Liver (tissue), 3 donors: Measurements from ENCODE around the gene FBN3.

ENCODE experiments used
- EGR1 ChIP-seq, 2 donors: IDR thresholded peaks; 2 replicates each; pipeline ENCODE4 v1.6.1; 2016 to 2018; ENCODE audit warnings: antibody characterized with exemption in 2 of 2, low read depth in 2 of 2
- RAD21 ChIP-seq, 2 donors: IDR thresholded peaks; 2 replicates each; pipeline ENCODE4 v1.6.1; 2016; ENCODE audit warnings: antibody characterized with exemption in 2 of 2, mild to moderate bottlenecking in 2 of 2
- TAF1 ChIP-seq: conservative IDR thresholded peaks from 2 replicates; pipeline ENCODE4 v1.6.1; 2016; ENCODE audit warnings: antibody characterized with exemption, mild to moderate bottlenecking
- TF ChIP-seq, protein P1 (sequence below): fragments of 150-350 bp; IDR thresholded peaks from 2 replicates; pipeline ENCODE4 v1.5.1; 2017; ENCODE audit warnings: improper control_type of control experiment, low read depth, low read length; ENCODE audit not compliant: missing input control
- donor health status: healthy.
- donor health status: healthy.

DNA sequence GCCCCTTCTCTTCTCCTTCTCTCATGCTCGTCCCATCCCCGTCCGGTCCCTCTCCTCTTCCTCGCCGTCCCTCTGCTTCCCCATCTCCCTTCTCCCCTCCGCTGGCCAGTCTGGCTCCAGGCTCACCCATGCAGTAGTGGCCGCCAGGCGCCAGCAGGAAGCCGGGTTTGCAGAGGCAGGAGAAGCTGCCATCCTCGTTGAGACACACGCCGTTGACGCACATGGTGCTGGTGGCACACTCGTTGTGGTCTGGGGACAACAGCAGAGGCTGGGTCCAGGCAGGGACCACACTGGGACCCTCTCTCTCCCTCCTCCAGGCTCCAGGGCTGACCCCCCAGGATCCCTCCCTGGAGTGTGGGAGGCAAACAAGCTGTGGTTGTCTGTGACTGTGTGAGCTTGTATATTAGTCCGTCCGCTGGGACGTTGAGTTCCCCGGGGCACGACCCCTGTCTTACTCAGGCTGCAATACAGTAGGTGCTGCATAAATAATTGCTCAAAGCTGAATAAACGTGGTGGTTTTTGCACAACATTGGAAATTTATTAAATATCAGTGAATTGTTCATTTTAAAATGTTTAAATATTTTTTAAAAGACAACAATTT, 16.4 kb downstream of the FBN3 start:
- TF ChIP-seq, protein P1, sequence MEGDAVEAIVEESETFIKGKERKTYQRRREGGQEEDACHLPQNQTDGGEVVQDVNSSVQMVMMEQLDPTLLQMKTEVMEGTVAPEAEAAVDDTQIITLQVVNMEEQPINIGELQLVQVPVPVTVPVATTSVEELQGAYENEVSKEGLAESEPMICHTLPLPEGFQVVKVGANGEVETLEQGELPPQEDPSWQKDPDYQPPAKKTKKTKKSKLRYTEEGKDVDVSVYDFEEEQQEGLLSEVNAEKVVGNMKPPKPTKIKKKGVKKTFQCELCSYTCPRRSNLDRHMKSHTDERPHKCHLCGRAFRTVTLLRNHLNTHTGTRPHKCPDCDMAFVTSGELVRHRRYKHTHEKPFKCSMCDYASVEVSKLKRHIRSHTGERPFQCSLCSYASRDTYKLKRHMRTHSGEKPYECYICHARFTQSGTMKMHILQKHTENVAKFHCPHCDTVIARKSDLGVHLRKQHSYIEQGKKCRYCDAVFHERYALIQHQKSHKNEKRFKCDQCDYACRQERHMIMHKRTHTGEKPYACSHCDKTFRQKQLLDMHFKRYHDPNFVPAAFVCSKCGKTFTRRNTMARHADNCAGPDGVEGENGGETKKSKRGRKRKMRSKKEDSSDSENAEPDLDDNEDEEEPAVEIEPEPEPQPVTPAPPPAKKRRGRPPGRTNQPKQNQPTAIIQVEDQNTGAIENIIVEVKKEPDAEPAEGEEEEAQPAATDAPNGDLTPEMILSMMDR, result no peak
- TF ChIP-seq EGR1 (IDR thresholded peaks at IDR 0.05; ENCODE audit: low read depth in 2 of 2) (no peak), RAD21 (IDR thresholded peaks at IDR 0.05) (no peak), TAF1 (no peak)
